HK-2 (cell line): ENCODE results near the gene ZFYVE28.
"Not testable (repeated sequence)": the region's sequence is repeated elsewhere in the genome, so short reads cannot be mapped to it uniquely, and the experiment has no call there.

Experiments
- DNase-seq: peaks from one replicate; pipeline ENCODE4 v3.0.0-alpha.2; 2018; ENCODE audit not compliant: unreplicated experiment

ZFYVE28 gene

GRCh38 chr4:2289311-2289954 is 129.0 kb downstream of the ZFYVE28 start:
- no peak for DNase-seq

- no peak for DNase-seq
Observed at GRCh38 chr4:2288051-2288541, 130.3 kb downstream of the ZFYVE28 start.

DNA sequence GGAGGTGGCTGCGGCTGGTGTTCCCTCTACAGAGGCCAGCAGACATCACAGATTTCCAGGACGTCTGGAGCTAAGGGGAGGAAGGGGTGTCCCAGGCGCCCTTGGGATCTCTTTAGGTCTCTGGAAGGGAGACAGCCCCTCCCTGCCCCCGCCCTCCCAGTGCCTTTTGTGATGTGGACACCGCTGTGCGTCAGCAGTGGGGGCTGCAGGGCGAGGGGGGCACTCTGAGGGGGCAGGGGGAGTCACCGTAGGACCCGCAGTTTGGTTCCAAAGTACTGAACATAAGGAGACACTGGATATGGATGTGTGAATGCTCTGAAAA is 130.9 kb downstream of the ZFYVE28 start:
- no peak for DNase-seq

DNA sequence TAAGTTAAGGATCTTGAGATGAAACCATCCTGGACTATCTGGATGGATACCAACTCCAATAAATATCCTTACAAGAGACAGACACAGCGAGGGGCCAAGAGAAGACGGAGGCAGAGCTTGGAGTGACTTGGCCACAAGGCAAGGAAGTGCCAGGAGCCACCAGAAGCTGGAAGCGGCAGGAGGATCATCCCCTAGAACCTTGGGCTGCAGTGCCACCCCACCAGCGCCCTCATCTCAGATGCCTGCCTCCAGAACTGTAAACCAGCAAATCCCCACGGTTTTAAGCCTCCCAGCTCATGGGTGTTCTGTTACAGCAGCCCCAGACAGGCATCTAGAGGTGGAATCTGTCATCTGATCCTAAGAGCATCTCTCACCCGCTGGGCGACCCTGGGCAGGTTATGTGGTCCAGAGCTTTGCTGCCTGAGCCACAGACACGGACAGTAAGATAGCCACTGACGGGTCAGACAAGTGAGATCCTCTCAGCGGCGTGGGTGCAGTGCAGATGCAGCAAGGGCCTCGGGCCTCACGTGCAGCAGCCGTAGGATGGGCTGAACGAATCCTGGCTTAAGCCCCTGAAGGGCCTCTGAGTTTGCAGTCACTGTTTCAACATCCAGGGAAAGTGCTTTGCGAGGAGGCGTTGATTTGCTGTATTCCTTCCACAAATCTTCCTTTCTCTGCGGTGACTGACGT is 131.4 kb downstream of the ZFYVE28 start:
- no peak for DNase-seq

DNA sequence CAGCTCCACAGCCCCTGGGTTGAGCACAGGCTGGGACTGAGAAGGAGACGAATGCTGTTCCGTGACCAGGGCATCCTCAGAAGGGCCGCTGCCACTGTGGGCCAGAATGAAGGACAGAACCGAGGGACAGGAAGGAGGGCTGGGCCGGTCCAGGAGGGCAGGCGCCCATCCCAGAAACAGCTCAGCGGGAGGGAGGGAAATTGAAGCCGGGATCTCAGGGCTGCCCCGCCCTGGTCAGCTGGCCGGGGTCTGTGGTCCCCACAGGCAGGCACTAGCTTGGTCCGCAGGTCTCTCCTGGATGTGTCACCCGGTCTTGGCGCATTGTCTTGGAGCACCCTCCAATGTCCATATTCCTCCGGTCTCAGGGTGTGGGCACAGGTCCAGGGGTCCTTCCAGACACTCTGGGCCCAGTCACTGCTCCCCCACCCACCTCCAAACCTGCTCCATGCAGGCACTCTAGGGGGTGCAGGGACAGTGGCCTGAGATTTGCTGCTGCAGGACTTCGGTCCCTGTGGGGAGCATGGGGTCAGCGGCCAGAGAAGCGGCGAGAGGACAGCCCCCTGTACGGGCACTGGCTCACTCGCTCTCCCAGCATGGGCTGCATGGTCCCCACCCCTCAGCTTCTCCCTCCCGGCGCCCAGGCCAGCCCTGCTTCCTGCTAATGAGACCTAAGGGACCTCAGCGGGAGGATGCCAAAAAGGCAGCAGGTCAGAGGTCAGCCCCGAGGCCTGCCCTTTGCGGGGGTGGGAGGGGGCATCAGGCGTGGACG is 132.6 kb downstream of the ZFYVE28 start:
- DNase-seq: no peak

GRCh38 chr4:2284934-2285612 is 133.4 kb downstream of the ZFYVE28 start:
- peak; percentile 39 for DNase-seq

DNA sequence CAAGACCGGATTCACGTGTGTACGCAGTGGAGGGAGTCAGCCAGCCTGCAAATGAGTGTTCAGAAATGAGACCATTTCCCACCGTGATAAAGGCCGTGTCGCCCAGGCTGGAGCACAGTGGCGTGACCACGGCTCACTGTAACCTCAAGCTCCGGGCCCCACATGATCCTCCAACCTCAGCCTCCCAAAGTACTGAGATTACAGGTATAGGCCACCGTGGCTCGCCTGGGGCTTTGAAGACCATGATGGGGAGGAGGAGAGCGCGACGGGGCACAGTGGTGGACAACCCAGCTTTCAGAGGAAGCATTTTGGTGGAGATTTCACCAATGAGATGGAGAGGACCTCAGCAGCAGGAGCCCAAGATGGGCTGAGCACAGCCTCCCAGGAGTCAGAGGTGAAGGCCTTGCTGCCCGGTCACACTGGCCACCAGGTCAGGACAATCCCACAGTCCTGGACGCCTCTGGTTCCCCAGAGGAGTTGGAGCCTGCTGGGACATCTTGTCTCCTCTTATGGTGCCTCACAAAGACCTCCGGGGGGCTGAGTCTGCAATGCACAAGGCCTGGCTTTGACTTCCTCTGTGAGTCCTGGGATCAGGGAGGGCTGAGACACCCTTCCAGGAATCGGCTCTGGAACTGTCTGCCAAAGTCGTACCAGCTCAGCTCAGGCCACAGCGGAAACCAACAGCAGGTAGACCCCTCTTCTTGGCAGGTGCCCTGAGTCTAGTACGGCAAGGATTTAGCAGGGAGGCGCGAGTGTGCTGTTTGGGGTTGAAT is 134.1 kb downstream of the ZFYVE28 start:
- no peak for DNase-seq

GRCh38 chr4:2283199-2283711 is 135.2 kb downstream of the ZFYVE28 start:
- DNase-seq: no peak

- DNase-seq: no peak
Observed at GRCh38 chr4:2281575-2282343, 136.7 kb downstream of the ZFYVE28 start.

GRCh38 chr4:2280531-2281300 is 137.7 kb downstream of the ZFYVE28 start:
- DNase-seq: no peak

GRCh38 chr4:2277956-2278355 is 140.5 kb downstream of the ZFYVE28 start:
- no peak for DNase-seq

- DNase-seq: no peak
Observed at GRCh38 chr4:2276581-2277325, 141.7 kb downstream of the ZFYVE28 start.

- no peak for DNase-seq
Observed at GRCh38 chr4:2275546-2276251, 142.7 kb downstream of the ZFYVE28 start.

DNA sequence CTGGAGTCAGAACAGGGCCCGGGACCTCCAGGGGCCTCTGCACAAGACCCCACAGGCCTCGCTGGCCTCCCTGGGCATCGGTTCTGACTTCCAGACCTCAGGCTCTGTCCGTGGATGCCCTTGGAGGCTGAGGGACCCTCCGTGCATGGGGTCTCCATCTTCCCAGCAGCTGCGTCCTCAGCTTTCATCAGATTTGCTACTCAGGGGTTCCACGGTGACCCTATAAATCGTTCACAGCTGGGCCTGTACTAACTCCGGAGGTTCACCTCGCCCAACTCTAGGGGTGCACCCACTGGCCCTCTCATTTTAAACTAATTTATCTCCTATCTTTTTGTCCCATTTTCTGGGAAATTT is 143.4 kb downstream of the ZFYVE28 start:
- not testable (repeated sequence) for DNase-seq

GRCh38 chr4:2274320-2275043 is 144.0 kb downstream of the ZFYVE28 start:
- no peak for DNase-seq

DNA sequence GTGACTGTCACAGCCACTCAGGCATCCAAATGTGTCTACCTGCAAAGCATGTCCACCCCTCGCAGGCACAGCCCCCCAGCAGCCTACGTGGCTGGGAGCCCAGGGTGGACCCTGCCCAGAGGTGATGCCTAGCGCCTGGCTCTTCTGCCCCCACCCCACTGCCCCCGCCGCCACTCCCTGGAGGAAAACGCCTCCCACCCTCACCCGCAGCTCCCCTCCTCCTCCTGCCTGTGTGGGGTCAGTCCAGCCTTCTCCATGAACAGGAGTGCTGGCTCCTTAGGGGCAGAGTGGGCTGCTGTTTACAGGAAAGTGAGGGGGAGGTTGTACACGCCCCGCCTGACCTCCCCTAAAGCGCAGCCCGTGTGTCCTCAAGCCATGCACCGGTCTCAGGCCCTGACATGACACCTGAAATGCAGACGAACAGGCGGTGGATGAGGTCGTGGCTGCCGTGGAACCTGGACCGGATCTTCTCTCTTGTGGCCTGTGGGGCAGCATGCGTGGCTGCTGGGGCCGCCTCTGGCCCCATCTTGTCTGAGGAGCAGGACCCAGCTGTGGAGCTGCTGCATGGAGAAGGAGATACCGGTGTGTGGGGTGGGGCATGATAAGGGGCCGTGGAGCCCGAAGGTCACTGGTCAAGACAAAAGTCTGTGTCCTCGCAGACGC is 144.7 kb downstream of the ZFYVE28 start:
- DNase-seq: no peak

GRCh38 chr4:2273221-2273620 is 145.2 kb downstream of the ZFYVE28 start:
- DNase-seq: no peak
